Brain microvascular endothelial cell (primary cell): ENCODE data around the gene RORC.
A peak's percentile ranks its signal among the peaks of the same experiment; 100 is the strongest.

Experiments
- DNase-seq: peaks from one replicate; pipeline ENCODE4 v3.0.0-alpha.2; 2020
- H3K27ac ChIP-seq: fragments of 250-450 bp; sonication (Bioruptor Pico); 2 replicates; pipeline ENCODE4 v1.5.1; 2020; ENCODE audit warnings: mild to moderate bottlenecking, moderate library complexity
- H3K27me3 ChIP-seq: fragments of 250-450 bp; sonication (Bioruptor Pico); replicated peaks from 2 replicates; pipeline ENCODE4 v1.5.1; 2020; ENCODE audit warnings: mild to moderate bottlenecking
- H3K36me3 ChIP-seq: fragments of 250-450 bp; sonication (Bioruptor Pico); replicated peaks from 2 replicates; pipeline ENCODE4 v1.5.1; 2020; ENCODE audit warnings: mild to moderate bottlenecking
- H3K4me3 ChIP-seq: 2 replicates; pipeline ENCODE4 v1.5.1; 2011; ENCODE audit warnings: low read depth, mild to moderate bottlenecking, control low read depth, low read length, moderate library complexity
- in situ Hi-C: cut with HindIII; loops from 2 replicates; pipeline ENCODE4 v1.10.0; 2017; ENCODE audit warnings: low sequenced_read_pairs, low pct_ligation_motif_present
- TF ChIP-seq, protein P1 (sequence below): IDR thresholded peaks from 2 replicates; pipeline ENCODE4 v1.5.1; 2011; ENCODE audit warnings: low read depth, mild to moderate bottlenecking, moderate library complexity, low read length, control low read depth, inconsistent platforms; ENCODE audit errors: missing control alignments

The RORC gene

DNA sequence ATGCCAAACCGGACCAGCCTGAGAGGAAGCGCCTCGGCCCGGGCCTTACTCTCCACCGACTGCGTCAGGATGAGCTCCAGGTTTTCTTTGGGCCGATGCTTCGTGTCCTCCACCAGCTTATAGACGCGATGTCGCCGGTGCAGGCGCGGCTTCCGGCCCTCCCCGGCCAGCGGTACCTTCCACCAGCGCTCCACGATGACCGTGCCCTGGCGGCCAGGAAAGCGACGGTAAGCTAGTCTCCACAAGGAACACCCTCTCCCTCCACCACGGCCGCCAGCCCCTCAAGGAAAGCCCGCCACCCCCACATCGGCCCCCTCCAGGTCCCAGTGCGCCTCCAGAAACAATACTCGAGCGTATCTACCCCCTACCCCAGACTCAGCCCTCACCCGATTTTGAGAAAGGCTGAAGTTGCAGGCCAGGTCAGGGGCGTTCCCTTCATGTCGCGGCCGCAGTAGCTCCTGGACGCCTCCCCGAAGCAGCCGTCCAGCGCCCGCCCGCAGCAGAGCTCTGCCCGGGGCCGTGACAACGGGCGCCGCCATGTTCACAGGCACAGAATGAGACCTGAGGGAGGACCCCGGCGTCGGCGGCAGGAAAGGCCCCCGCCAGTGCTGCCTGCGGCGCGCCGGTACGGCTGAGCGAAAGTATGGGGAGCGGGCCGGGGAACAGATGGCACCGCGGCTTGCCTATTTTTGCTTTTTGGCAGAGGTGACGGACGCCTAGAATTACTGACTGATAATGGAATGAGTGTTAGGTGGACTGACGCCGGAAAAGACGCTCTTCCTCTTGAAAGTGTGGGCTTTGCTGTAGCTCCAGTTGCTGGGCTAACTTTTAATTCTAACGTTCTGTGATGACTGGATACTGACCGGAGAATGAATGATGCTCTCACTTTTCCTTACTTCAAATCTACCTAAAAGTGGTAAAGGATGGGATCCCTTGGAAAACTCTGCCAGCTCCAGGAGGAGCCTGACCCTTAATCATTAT, 68.4 kb downstream of the RORC start, which contains the start of gene MRPL9:
Gene MRPL9, minus strand, starts transcription at position 556 of the 981 bp plus-strand sequence. Its CDS starts 17 bp downstream, at position 539.
- H3K4me3 ChIP-seq = peak within 1 kb of the TSS; percentile 91
- TF ChIP-seq, protein P1, sequence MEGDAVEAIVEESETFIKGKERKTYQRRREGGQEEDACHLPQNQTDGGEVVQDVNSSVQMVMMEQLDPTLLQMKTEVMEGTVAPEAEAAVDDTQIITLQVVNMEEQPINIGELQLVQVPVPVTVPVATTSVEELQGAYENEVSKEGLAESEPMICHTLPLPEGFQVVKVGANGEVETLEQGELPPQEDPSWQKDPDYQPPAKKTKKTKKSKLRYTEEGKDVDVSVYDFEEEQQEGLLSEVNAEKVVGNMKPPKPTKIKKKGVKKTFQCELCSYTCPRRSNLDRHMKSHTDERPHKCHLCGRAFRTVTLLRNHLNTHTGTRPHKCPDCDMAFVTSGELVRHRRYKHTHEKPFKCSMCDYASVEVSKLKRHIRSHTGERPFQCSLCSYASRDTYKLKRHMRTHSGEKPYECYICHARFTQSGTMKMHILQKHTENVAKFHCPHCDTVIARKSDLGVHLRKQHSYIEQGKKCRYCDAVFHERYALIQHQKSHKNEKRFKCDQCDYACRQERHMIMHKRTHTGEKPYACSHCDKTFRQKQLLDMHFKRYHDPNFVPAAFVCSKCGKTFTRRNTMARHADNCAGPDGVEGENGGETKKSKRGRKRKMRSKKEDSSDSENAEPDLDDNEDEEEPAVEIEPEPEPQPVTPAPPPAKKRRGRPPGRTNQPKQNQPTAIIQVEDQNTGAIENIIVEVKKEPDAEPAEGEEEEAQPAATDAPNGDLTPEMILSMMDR = no peak
- peak; percentile 77 for DNase-seq
- peaks cover 23% of the 10 kb centered on the region for H3K36me3 ChIP-seq
- in situ Hi-C loops = no loop called here
- peak within 1 kb of the TSS; percentile 72 for H3K27ac ChIP-seq
- no peaks in the 10 kb centered on the region for H3K27me3 ChIP-seq

DNA sequence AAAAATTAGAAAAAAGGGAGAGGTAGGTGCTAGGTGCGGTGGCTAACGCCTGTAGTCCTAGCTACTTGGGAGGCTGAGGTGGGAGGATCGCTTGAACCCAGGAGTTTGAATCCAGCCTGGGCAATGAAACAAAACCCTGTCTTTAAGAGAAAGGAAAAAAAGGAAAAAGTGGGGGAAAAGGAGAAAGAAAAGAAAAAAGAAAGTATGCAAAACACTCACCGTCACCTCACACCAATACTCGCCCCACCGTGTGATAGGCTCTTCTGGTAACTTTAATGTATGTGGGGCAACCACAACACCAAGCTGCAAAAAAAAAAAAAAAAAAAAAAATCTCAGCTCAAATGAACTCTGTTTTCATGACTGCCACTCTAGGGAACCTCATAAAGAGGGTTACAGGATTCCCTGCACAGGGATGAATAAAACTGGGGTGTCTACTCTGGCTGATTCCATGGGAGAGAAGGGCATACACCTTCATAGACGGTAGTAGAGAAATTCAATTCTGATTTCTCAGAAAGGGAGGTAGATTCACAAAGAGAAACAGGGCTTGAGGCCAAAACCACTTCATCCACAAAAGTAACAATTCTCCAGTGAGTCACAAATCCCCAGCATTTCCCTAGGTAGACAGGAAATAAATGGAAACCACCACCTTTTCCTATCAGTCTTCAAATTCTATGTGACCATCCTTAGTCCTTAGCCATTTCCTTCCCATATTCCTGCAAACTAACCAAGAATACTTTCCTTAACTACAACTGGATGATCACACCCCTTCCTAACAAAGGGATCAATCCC, 70.8 kb downstream of the RORC start:
- in situ Hi-C loops = no loop called here
- no peak overlapping the region for H3K4me3 ChIP-seq
- DNase-seq = no peak
- peaks cover 23% of the 10 kb centered on the region for H3K36me3 ChIP-seq
- no peak overlapping the region for H3K27ac ChIP-seq
- TF ChIP-seq, protein P1 = no peak
- no peaks in the 10 kb centered on the region for H3K27me3 ChIP-seq

- DNase-seq = no peak
- Histone ChIP-seq H3K4me3 (no peak overlapping the region), H3K27me3 (no peaks in the 10 kb centered on the region), H3K36me3 (peaks cover 23% of the 10 kb centered on the region), H3K27ac (no peak overlapping the region)
- in situ Hi-C loops = no loop called here
- TF ChIP-seq, protein P1 = no peak
These were observed 72.4 kb downstream of the RORC start for GRCh38 chr1:151759241-151759640.

GRCh38 chr1:151756291-151756690, 75.3 kb downstream of the RORC start:
- DNase-seq = peak; percentile 32
- Histone ChIP-seq H3K27me3 (no peaks in the 10 kb centered on the region), H3K27ac (no peak overlapping the region), H3K36me3 (peaks cover 15% of the 10 kb centered on the region), H3K4me3 (no peak overlapping the region)
- TF ChIP-seq, protein P1 = no peak
- in situ Hi-C loops = no loop called here
